Measurements from ENCODE around the gene PDXP. TPM values are rescaled to one million over a fixed set of nuclear protein-coding genes. Genes with fewer than 3 reads are reported as not detected.
A peak's percentile ranks its signal among the peaks of the same experiment; 100 is the strongest.
"Not testable (repeated sequence)": the region's sequence is repeated elsewhere in the genome, so short reads cannot be mapped to it uniquely, and the experiment has no call there.

Gene PDXP, protein sequence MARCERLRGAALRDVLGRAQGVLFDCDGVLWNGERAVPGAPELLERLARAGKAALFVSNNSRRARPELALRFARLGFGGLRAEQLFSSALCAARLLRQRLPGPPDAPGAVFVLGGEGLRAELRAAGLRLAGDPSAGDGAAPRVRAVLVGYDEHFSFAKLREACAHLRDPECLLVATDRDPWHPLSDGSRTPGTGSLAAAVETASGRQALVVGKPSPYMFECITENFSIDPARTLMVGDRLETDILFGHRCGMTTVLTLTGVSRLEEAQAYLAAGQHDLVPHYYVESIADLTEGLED
- total RNA-seq (10 to 100 TPM in 1 of 2 donors, 1 to 10 TPM in 1; 8.3 to 10.1 TPM), polyA plus RNA-seq (ENCODE audit: insufficient read length in 6 of 6) (10 to 100 TPM in 5 of 6 donors, 1 to 10 TPM in 1; 9.1 to 13.3 (median 11.8) TPM)
- long read RNA-seq, donor 1, transcript PDXP-201 (2 exons, 2,010 nt): major isoform, 19 of 19 reads
- long read RNA-seq, donor 1, partial matches to known transcripts: 0 of 19 reads
- long read RNA-seq, donor 1, other reads (novel, unspliced or antisense): 0 of 19 reads
- long read RNA-seq, donor 2, transcript PDXP-201 (2 exons, 2,010 nt): major isoform, 11 of 11 reads
- long read RNA-seq, donor 2, partial matches to known transcripts: 0 of 11 reads
- long read RNA-seq, donor 2, other reads (novel, unspliced or antisense): 0 of 11 reads
- long read RNA-seq, donor 3, transcript PDXP-201 (2 exons, 2,010 nt): major isoform, 12 of 12 reads
- long read RNA-seq, donor 3, partial matches to known transcripts: 0 of 12 reads
- long read RNA-seq, donor 3, other reads (novel, unspliced or antisense): 0 of 12 reads
- long read RNA-seq, donor 4, partial matches to known transcripts: 0 of 1 reads
- long read RNA-seq, donor 4, other reads (novel, unspliced or antisense): 1 of 1 reads
- long read RNA-seq, donor 5, transcript PDXP-201 (2 exons, 2,010 nt): major isoform, 13 of 13 reads
- long read RNA-seq, donor 5, partial matches to known transcripts: 0 of 13 reads
- long read RNA-seq, donor 5, other reads (novel, unspliced or antisense): 0 of 13 reads
- long read RNA-seq, donor 6, transcript PDXP-201 (2 exons, 2,010 nt): major isoform, 8 of 8 reads
- long read RNA-seq, donor 6, partial matches to known transcripts: 0 of 8 reads
- long read RNA-seq, donor 6, other reads (novel, unspliced or antisense): 0 of 8 reads
- long read RNA-seq, donor 7, transcript PDXP-201 (2 exons, 2,010 nt): major isoform, 9 of 9 reads
- long read RNA-seq, donor 7, partial matches to known transcripts: 0 of 9 reads
- long read RNA-seq, donor 7, other reads (novel, unspliced or antisense): 0 of 9 reads
- long read RNA-seq, donor 8, transcript PDXP-201 (2 exons, 2,010 nt): major isoform, 14 of 14 reads
- long read RNA-seq, donor 8, partial matches to known transcripts: 0 of 14 reads
- long read RNA-seq, donor 8, other reads (novel, unspliced or antisense): 0 of 14 reads
- long read RNA-seq, donor 9: 0 reads
- long read RNA-seq, donor 10, transcript PDXP-201 (2 exons, 2,010 nt): major isoform, 6 of 6 reads
- long read RNA-seq, donor 10, partial matches to known transcripts: 0 of 6 reads
- long read RNA-seq, donor 10, other reads (novel, unspliced or antisense): 0 of 6 reads
- long read RNA-seq, donor 11, transcript PDXP-201 (2 exons, 2,010 nt): major isoform, 66 of 66 reads
- long read RNA-seq, donor 11, partial matches to known transcripts: 0 of 66 reads
- long read RNA-seq, donor 11, other reads (novel, unspliced or antisense): 0 of 66 reads
- long read RNA-seq, donor 12, transcript PDXP-201 (2 exons, 2,010 nt): major isoform, 10 of 10 reads
- long read RNA-seq, donor 12, partial matches to known transcripts: 0 of 10 reads
- long read RNA-seq, donor 12, other reads (novel, unspliced or antisense): 0 of 10 reads

GRCh38 chr22:37658133-37659065, at the start of gene PDXP:
Gene PDXP, plus strand, starts transcription at chr22:37658723. Its CDS starts 60 bp downstream, at chr22:37658783.
- peaks cover 0 to 16% of the 10 kb centered on the region in 2 donors for H3K36me3 ChIP-seq
- DNase-seq (peak; percentile 98 to 100 (median 99)), ATAC-seq (peak; percentile 98)
- TF ChIP-seq, protein P1, sequence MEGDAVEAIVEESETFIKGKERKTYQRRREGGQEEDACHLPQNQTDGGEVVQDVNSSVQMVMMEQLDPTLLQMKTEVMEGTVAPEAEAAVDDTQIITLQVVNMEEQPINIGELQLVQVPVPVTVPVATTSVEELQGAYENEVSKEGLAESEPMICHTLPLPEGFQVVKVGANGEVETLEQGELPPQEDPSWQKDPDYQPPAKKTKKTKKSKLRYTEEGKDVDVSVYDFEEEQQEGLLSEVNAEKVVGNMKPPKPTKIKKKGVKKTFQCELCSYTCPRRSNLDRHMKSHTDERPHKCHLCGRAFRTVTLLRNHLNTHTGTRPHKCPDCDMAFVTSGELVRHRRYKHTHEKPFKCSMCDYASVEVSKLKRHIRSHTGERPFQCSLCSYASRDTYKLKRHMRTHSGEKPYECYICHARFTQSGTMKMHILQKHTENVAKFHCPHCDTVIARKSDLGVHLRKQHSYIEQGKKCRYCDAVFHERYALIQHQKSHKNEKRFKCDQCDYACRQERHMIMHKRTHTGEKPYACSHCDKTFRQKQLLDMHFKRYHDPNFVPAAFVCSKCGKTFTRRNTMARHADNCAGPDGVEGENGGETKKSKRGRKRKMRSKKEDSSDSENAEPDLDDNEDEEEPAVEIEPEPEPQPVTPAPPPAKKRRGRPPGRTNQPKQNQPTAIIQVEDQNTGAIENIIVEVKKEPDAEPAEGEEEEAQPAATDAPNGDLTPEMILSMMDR (IDR thresholded peaks at IDR 0.05): no peak
- intact Hi-C loops (cut with DNase I): no loop called here
- peaks cover 13 to 41% of the 10 kb centered on the region in 2 donors for H3K4me1 ChIP-seq
- H3K9me3 ChIP-seq: no peaks in the 10 kb centered on the region
- H3K27me3 ChIP-seq: no peaks in the 10 kb centered on the region
- peak within 1 kb of the TSS; percentile 61 to 81 for H3K27ac ChIP-seq
- H3K4me3 ChIP-seq: peak within 1 kb of the TSS; percentile 31 to 49

DNA sequence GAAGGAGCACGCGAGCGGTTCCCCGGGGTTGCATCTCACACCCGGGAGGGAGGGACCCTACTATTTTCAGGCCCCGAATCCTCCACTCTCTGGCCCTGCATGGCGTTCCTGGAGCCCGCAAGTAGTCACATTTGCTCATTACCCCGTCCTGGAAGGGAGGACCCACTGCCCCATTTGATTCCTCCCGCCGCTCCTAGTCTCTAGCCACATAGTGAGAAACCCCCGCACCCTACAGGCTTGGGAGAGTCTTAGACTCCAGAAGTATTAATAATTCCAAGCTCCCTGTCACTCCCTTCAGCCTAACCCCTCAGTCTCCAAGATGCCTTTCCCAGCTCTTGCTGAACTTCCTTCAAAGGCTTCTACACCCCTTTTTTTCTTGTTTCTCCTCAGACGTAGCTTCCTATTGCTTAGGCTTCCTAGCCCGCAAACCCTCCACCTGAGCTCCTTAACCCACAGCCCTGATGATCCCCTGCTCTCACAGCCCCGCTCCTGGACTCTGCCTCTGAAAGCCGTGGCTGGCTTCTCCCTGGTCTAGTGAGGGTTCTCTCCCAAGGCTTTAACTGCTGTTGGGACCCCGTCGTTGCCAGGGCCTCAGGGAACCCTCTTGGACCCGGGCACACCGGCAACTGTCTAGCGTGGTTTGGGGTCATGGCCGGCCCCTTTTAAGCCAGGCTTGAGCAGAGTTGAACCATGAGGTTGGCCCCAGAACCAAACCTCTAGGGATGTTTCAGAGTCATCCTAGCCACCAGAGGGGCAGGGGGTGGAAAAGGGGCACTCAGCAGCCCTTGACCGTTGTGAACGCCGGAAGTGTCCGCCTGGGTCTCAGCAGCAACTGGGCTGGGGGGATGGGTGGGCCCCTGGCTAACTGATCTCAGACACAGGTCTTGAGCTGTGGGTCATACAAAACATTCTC, 49.0 kb upstream of the PDXP start:
- ATAC-seq (no peak), DNase-seq (no peak)
- Histone ChIP-seq H3K36me3 (peaks cover 0 to 8% of the 10 kb centered on the region in 2 donors), H3K4me1 (peaks cover 13 to 46% of the 10 kb centered on the region in 2 donors), H3K27me3 (no peaks in the 10 kb centered on the region), H3K27ac (peak overlapping the region; percentile 95 to 98), H3K4me3 (peak overlapping the region; percentile 96 to 99), H3K9me3 (no peaks in the 10 kb centered on the region)
- TF ChIP-seq, protein P1 (IDR thresholded peaks at IDR 0.05): no peak
- intact Hi-C loops (cut with DNase I): no loop called here

GRCh38 chr22:37610153-37610475, 48.4 kb upstream of the PDXP start:
- H3K9me3 ChIP-seq; H3K27me3 ChIP-seq; DNase-seq; intact Hi-C loops (cut with DNase I); ATAC-seq: not testable (repeated sequence)
- Histone ChIP-seq H3K27ac (peak overlapping the region; percentile 95 to 98), H3K4me3 (peak overlapping the region; percentile 96 to 99), H3K36me3 (peaks cover 0 to 14% of the 10 kb centered on the region in 2 donors), H3K4me1 (peaks cover 13 to 46% of the 10 kb centered on the region in 2 donors)
